HepG2 (cell line): ENCODE measurements around the gene MFN2. TPM values are rescaled to one million over a fixed set of nuclear protein-coding genes. Genes with fewer than 3 reads are reported as not detected.

Experiments
- E2F1 ChIP-seq: sonication (generic); formaldehyde crosslinking; IDR thresholded peaks from 2 replicates; pipeline ENCODE4 v1.5.0; 2020; ENCODE audit warnings: missing genetic modification reagents
- HOXA9 ChIP-seq: sonication (generic); formaldehyde crosslinking; IDR thresholded peaks from 2 replicates; pipeline ENCODE4 v1.8.1; 2022; ENCODE audit warnings: missing genetic modification reagents, mild to moderate bottlenecking, moderate library complexity, borderline replicate concordance
- JUNB ChIP-seq: sonication (generic); formaldehyde crosslinking; IDR thresholded peaks from 2 replicates; pipeline ENCODE4 v1.8.0; 2022; ENCODE audit warnings: missing genetic modification reagents, mild to moderate bottlenecking, borderline replicate concordance
- PHF8 ChIP-seq: sonication (generic); formaldehyde crosslinking; IDR thresholded peaks from 2 replicates; pipeline ENCODE4 v1.5.0; 2020; ENCODE audit warnings: missing genetic modification reagents
- PRPF4 ChIP-seq: fragments of 200-400 bp; formaldehyde crosslinking; IDR thresholded peaks from 2 replicates; pipeline ENCODE4 v1.6.1; 2016; ENCODE audit warnings: low read length, low read depth; ENCODE audit not compliant: poor library complexity, severe bottlenecking
- RXRB ChIP-seq: IDR thresholded peaks from 2 replicates; pipeline ENCODE4 v1.6.1; 2016; ENCODE audit warnings: borderline replicate concordance, missing genetic modification reagents, missing compliant biosample characterization
- SMARCE1 ChIP-seq: fragments of 450-650 bp; IDR thresholded peaks from 2 replicates; pipeline ENCODE4 v1.6.1; 2017; ENCODE audit warnings: borderline replicate concordance
- SOX5 ChIP-seq: IDR thresholded peaks from 2 replicates; pipeline ENCODE4 v1.6.1; 2016; ENCODE audit warnings: borderline replicate concordance
- ZFP36L1 ChIP-seq: sonication (generic); formaldehyde crosslinking; IDR thresholded peaks from 2 replicates; pipeline ENCODE4 v1.8.0; 2022; ENCODE audit warnings: mild to moderate bottlenecking, missing genetic modification reagents, moderate library complexity
- ZNF24 ChIP-seq: fragments of 450-650 bp; IDR thresholded peaks from 2 replicates; pipeline ENCODE4 v1.6.1; 2017; ENCODE audit warnings: antibody characterized with exemption, mild to moderate bottlenecking
- ZNF263 ChIP-seq: sonication (generic); formaldehyde crosslinking; IDR thresholded peaks from 2 replicates; pipeline ENCODE4 v1.4.0; 2020; ENCODE audit warnings: missing genetic modification reagents
- ZNF318 ChIP-seq: sonication (generic); formaldehyde crosslinking; IDR thresholded peaks from 2 replicates; pipeline ENCODE4 v1.4.0; 2020; ENCODE audit warnings: mild to moderate bottlenecking, missing genetic modification reagents
- ZNF44 ChIP-seq: sonication (generic); formaldehyde crosslinking; IDR thresholded peaks from 2 replicates; pipeline ENCODE4 v1.5.1; 2020; ENCODE audit warnings: mild to moderate bottlenecking, missing genetic modification reagents
- ZNF574 ChIP-seq: sonication (generic); formaldehyde crosslinking; IDR thresholded peaks from 2 replicates; pipeline ENCODE4 v1.4.0; 2020; ENCODE audit warnings: missing genetic modification reagents
- polyA plus RNA-seq, 8 experiments: library from polyadenylated mRNA; depleted of rRNA in 3 of 8; stranded (reverse) in 7 of 8; unstranded in 1 of 8; fragments of >200 nt; fragmentation: Illumina TruSeq in 4 of 8; extraction: Trizol in 4 of 8; gene quantifications; 2 replicates each; pipeline versions ENCODE4 v1.2.1 to v1.2.3, GENCODE V29; 2011 to 2016; ENCODE audit warnings: low read depth in 4 of 8, missing spikeins in 1 of 8, mixed read lengths in 1 of 8; ENCODE audit not compliant: insufficient read depth in 1 of 8
- total RNA-seq, 5 experiments: library from RNA; depleted of rRNA; stranded (reverse); fragments of >200 nt; fragmentation: Illumina TruSeq; extraction: Trizol; gene quantifications; 2 replicates each; pipeline ENCODE4 v1.2.3, GENCODE V29; 2016; ENCODE audit warnings: low read depth in 1 of 5

Gene MFN2
- total and polyA plus RNA-seq, 2 of the 13 experiments (the other 11 are each of a cell fraction or from before 2014, with no cell fraction given), result 38.7 to 60.9 TPM

GRCh38 chr1:11979851-11980675 is at the start of gene MFN2 (continued):
- TF ChIP-seq ZNF318 (CRISPR knock-in tag), result no peak
- TF ChIP-seq JUNB (CRISPR knock-in tag), result no peak
- TF ChIP-seq ZNF44 (CRISPR knock-in tag), result no peak
- TF ChIP-seq PRPF4, result no peak
- TF ChIP-seq ZFP36L1 (CRISPR knock-in tag), result peak; percentile 80
- no peak for TF ChIP-seq ZNF24
- TF ChIP-seq PHF8, result peak; percentile 96
- peak; percentile 90 for TF ChIP-seq E2F1 (CRISPR knock-in tag)
- TF ChIP-seq HOXA9 (CRISPR knock-in tag), result 0 out of 2 replicates have a peak, but pooled peaks have one; percentile 48
- TF ChIP-seq ZNF574 (CRISPR knock-in tag), result peak; percentile 91
- TF ChIP-seq RXRB (CRISPR knock-in tag), result peak; percentile 83
- no peak for TF ChIP-seq SMARCE1
- TF ChIP-seq ZNF263, result no peak; the same call in 1 of the 2 replicates
- peak; percentile 40; the same call in 1 of the 2 replicates for TF ChIP-seq SOX5
